Muscle of leg (tissue), 11 donors: ENCODE results near the gene TEX52. TPM values are rescaled to one million over a fixed set of nuclear protein-coding genes. Genes with fewer than 3 reads are reported as not detected.
A peak's percentile ranks its signal among the peaks of the same experiment; 100 is the strongest.

Experiments
- DNase-seq: peaks from one replicate; pipeline ENCODE4 v3.0.0; 2013
- H3K27ac ChIP-seq: one replicate; pipeline ENCODE4 v1.5.1; 2013; ENCODE audit warnings: mild to moderate bottlenecking, low read length, control low read depth
- H3K27me3 ChIP-seq: one replicate; pipeline ENCODE4 v1.6.1; 2013; ENCODE audit warnings: low read length; ENCODE audit not compliant: control insufficient read depth, insufficient read depth
- H3K36me3 ChIP-seq: one replicate; pipeline ENCODE4 v1.6.1; 2013; ENCODE audit warnings: low read length; ENCODE audit not compliant: control insufficient read depth, insufficient read depth
- H3K4me1 ChIP-seq: one replicate; pipeline ENCODE4 v1.6.1; 2013; ENCODE audit warnings: low read length; ENCODE audit not compliant: control insufficient read depth, insufficient read depth
- H3K4me3 ChIP-seq: one replicate; pipeline ENCODE4 v1.5.1; 2013; ENCODE audit warnings: low read length, control low read depth
- H3K9me3 ChIP-seq: replicated peaks from 2 replicates; pipeline ENCODE4 v1.6.1; 2013; ENCODE audit warnings: low read depth, low read length; ENCODE audit not compliant: control insufficient read depth
- WGBS: methylation state at CpG from one replicate; pipeline ENCODE4 v1.1.5; 2013; ENCODE audit warnings: missing lambda C conversion rate; ENCODE audit not compliant: insufficient coverage; 5-methylcytosine and 5-hydroxymethylcytosine counted together
- polyA plus RNA-seq, 8 donors: library from polyadenylated mRNA; unstranded; fragments of 120-200 nt; gene quantifications; one replicate each; pipeline versions ENCODE4 v1.2.1 to v1.2.3, GENCODE V29; 2013; ENCODE audit warnings: inconsistent platforms in 1 of 8, low replicate concordance in 1 of 8; ENCODE audit not compliant: insufficient read length in 8 of 8, insufficient read depth in 1 of 8
- total RNA-seq: library from RNA; stranded (reverse); fragments of 120-200 nt; gene quantifications from one replicate; pipeline ENCODE4 v1.2.4, GENCODE V29; 2013

The TEX52 gene
- total and polyA plus RNA-seq, 9 donors, result 0.19 to 1.3 (median 0.58) TPM; not detected in 1

- H3K27me3 ChIP-seq, result no peaks in the 10 kb centered on the region
- peaks cover 9% of the 10 kb centered on the region for H3K36me3 ChIP-seq
- peak; percentile 99 for DNase-seq
- no peaks in the 10 kb centered on the region for H3K9me3 ChIP-seq
- under 1% methylated on average over 79 of the region's 83 CpGs for WGBS
- peak within 1 kb of the TSS; percentile 98 for H3K27ac ChIP-seq
- peaks cover 14% of the 10 kb centered on the region for H3K4me1 ChIP-seq
- peak within 1 kb of the TSS; percentile 86 for H3K4me3 ChIP-seq
Measured at GRCh38 chr12:2890388-2891239, 33.8 kb upstream of the TEX52 start, which contains the start of gene TULP3. TULP3 (plus strand) TSS chr12:2890891; CDS start chr12:2890948, 57 bp downstream.

- Histone ChIP-seq H3K4me3 (peak overlapping the region; percentile 86), H3K27ac (peak overlapping the region; percentile 97), H3K36me3 (peaks cover 12% of the 10 kb centered on the region), H3K9me3 (no peaks in the 10 kb centered on the region), H3K4me1 (peaks cover 14% of the 10 kb centered on the region), H3K27me3 (no peaks in the 10 kb centered on the region)
- WGBS, result 41% methylated on average over 8 of the region's 10 CpGs
- no peak for DNase-seq
Measured at GRCh38 chr12:2890001-2890387, 33.2 kb upstream of the TEX52 start.

- H3K27me3 ChIP-seq, result no peaks in the 10 kb centered on the region
- no peak overlapping the region for H3K4me3 ChIP-seq
- DNase-seq, result no peak
- no peaks in the 10 kb centered on the region for H3K9me3 ChIP-seq
- 92% methylated on average over 4 of the region's 10 CpGs for WGBS
- H3K27ac ChIP-seq, result no peak overlapping the region
- H3K36me3 ChIP-seq, result peaks cover 12% of the 10 kb centered on the region
- peaks cover 11% of the 10 kb centered on the region for H3K4me1 ChIP-seq
Measured at GRCh38 chr12:2886768-2887450, 30.1 kb upstream of the TEX52 start.

GRCh38 chr12:2884810-2885209, 28.0 kb upstream of the TEX52 start:
- peaks cover 1% of the 10 kb centered on the region for H3K4me1 ChIP-seq
- DNase-seq, result no peak
- no peaks in the 10 kb centered on the region for H3K27me3 ChIP-seq
- H3K27ac ChIP-seq, result no peak overlapping the region
- no peak overlapping the region for H3K4me3 ChIP-seq
- peaks cover 12% of the 10 kb centered on the region for H3K36me3 ChIP-seq
- no peaks in the 10 kb centered on the region for H3K9me3 ChIP-seq
- WGBS, result no CpG with 5 or more reads among the region's 2 CpGs

DNA sequence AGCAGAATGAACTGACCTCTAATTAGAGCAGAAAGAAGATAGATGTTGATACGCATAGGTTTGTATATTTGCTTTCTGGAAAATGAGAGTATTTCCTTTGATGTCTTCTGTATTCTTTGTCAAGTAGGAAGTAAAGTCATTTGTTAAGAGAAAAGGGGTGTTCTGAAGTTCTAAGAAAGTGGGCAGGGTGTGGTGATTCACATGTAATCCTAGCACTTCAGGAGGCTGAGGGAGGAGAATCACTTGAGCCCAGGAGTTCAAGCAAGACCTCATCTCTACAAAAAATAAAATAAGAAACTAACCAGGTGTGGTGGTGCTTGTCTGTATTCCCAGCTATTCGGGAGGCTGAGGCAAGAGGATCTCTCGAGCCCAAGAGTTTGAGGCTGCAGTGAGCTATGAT, 23.0 kb upstream of the TEX52 start:
- DNase-seq, result no peak
- Histone ChIP-seq H3K4me1 (peaks cover 17% of the 10 kb centered on the region), H3K36me3 (no peaks in the 10 kb centered on the region), H3K27me3 (no peaks in the 10 kb centered on the region), H3K4me3 (no peak overlapping the region), H3K9me3 (no peaks in the 10 kb centered on the region), H3K27ac (no peak overlapping the region)
- WGBS, result 100% methylated on average over 1 of the region's 3 CpGs

DNA sequence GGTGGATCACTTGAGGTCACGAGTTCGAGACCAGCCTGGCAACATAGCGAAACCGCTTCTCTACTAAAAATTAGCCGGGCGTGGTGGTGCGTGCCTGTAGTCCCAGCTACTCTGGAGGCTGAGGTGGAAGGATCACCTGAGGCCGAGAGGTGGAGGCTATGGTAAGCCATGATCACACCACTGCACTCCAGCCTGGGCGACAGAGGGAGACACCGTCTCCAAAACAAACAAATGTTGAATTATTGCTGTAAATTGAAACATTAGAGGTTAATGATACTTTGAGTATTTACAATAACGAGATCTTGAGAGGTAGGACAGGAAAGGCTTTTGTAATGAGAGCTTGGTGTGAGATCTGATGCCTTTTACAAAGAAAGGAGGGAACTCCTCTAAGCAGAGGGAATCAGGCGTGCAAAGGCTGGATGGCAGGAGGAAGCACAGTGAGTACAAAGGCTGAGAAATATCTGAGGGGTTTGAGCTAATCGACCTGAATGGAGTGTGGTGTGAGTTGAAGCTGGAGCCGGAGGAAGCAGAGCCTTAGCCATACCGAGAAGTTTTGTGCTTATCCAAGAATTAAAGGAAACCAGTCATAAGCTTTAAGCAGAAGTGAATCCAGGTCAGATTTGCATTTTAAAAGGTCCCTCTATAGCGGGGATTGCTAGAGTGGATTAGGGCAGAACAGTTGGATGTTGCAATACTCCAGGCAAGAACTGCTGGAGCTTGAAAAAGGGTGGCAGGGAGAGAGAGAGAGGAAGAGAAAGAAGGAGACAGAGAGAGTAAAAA, 21.3 kb upstream of the TEX52 start:
- Histone ChIP-seq H3K4me3 (peak overlapping the region; percentile 91), H3K36me3 (peaks cover 9% of the 10 kb centered on the region), H3K27me3 (no peaks in the 10 kb centered on the region), H3K4me1 (peaks cover 17% of the 10 kb centered on the region), H3K27ac (peak overlapping the region; percentile 96), H3K9me3 (no peaks in the 10 kb centered on the region)
- WGBS, result 37% methylated on average over 9 of the region's 16 CpGs
- DNase-seq, result peak; percentile 62

DNA sequence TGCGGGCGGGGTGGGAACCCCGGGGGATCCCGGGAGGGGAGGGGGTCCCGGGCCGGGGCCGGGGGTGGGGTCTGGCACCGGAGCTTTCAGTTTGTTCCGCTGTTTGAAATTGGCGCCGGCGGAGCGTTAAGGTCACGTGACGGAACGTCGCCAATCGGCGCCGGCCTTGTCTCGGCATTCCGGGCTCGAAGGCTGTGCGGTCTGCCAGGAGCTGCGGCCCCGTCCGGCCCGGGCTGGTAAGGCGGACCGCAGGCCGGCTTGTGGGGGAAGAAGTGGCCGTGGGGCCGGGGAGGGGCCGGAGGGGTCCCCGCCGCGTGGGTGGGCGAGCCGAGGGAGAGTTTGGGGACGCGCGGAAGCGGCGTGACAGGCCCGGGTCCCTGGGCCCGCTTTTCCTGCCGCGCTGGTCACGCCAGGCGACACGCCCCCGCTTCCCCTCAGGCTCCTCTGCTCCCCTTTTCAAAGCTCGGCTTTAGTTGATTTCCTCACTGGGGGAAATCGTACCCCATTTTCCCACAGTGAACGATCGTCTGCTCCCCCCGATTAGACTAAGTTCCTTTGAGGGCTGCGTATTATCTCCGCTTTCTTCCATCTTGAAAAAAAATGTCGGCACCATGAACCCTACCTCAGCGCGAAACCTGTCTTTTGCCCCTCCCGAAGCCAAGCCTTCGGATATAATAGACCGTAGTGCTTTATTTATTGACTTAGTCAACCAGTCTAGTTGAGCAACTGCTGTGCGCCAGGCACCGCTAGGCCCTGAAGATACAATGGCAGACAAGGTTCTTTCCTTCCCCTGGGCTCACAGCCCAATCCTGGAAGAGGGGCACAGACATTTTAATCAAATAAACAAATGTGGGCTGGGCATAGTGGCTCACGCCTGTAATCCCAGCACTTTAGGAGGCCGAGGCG, 20.5 kb upstream of the TEX52 start, which contains the start of the genes FOXM1 and RHNO1:
Gene FOXM1, minus strand, starts transcription at position 128 of the 906 bp plus-strand sequence. CDS start 2,696 bp downstream, outside the sequence.
Gene RHNO1, plus strand, starts transcription at position 177 of the 906 bp plus-strand sequence. CDS start 8,144 bp downstream, outside the sequence.
- no peaks in the 10 kb centered on the region for H3K9me3 ChIP-seq
- peak; percentile 97 for DNase-seq
- peak within 1 kb of the TSS; percentile 91 for H3K4me3 ChIP-seq
- H3K36me3 ChIP-seq, result peaks cover 10% of the 10 kb centered on the region
- no peaks in the 10 kb centered on the region for H3K27me3 ChIP-seq
- under 1% methylated on average over 62 of the region's 70 CpGs for WGBS
- H3K27ac ChIP-seq, result peak within 1 kb of the TSS; percentile 96
- peaks cover 17% of the 10 kb centered on the region for H3K4me1 ChIP-seq

GRCh38 chr12:2876431-2877046, 19.7 kb upstream of the TEX52 start:
- Histone ChIP-seq H3K4me1 (peaks cover 17% of the 10 kb centered on the region), H3K36me3 (peaks cover 16% of the 10 kb centered on the region), H3K27ac (no peak overlapping the region), H3K9me3 (no peaks in the 10 kb centered on the region), H3K4me3 (peak overlapping the region; percentile 91), H3K27me3 (no peaks in the 10 kb centered on the region)
- DNase-seq, result no peak
- under 1% methylated on average over 34 of the region's 38 CpGs for WGBS
